GM19240 (cell line): ENCODE data around the gene METTL15.
"Not testable (repeated sequence)": the region's sequence is repeated elsewhere in the genome, so short reads cannot be mapped to it uniquely, and the experiment has no call there.

Experiments
- DNase-seq: peaks from one replicate; pipeline ENCODE4 v3.0.0; 2011; ENCODE audit warnings: low spot score; ENCODE audit not compliant: insufficient read length

METTL15 gene

GRCh38 chr11:28289444-28289843 lies 181.3 kb downstream of the METTL15 start:
- DNase-seq, result no peak

- DNase-seq, result not testable (repeated sequence)
Observed at GRCh38 chr11:28290995-28291394, 182.8 kb downstream of the METTL15 start.

GRCh38 chr11:28296426-28296825 lies 188.2 kb downstream of the METTL15 start:
- peak; percentile 1 for DNase-seq

- no peak for DNase-seq
Observed at GRCh38 chr11:28298209-28298608, 190.0 kb downstream of the METTL15 start.

GRCh38 chr11:28303477-28304191 lies 195.4 kb downstream of the METTL15 start:
- DNase-seq, result no peak

GRCh38 chr11:28315440-28315839 lies 207.3 kb downstream of the METTL15 start:
- no peak for DNase-seq

GRCh38 chr11:28318871-28319270 lies 210.7 kb downstream of the METTL15 start:
- no peak for DNase-seq

- no peak for DNase-seq
Observed at GRCh38 chr11:28323621-28324020, 215.4 kb downstream of the METTL15 start.

- DNase-seq, result not testable (repeated sequence)
Observed at GRCh38 chr11:28332393-28332792, 224.2 kb downstream of the METTL15 start.

- no peak for DNase-seq
Observed at GRCh38 chr11:28337701-28338100, 229.5 kb downstream of the METTL15 start.

- DNase-seq, result no peak
Observed at GRCh38 chr11:28338371-28338770, 230.2 kb downstream of the METTL15 start.

GRCh38 chr11:28339488-28339887 lies 231.3 kb downstream of the METTL15 start:
- DNase-seq, result no peak

- no peak for DNase-seq
Observed at GRCh38 chr11:28342716-28343115, 234.5 kb downstream of the METTL15 start.

GRCh38 chr11:28343304-28344233 lies 235.4 kb downstream of the METTL15 start:
- DNase-seq, result no peak

- no peak for DNase-seq
Observed at GRCh38 chr11:28346209-28346608, 238.0 kb downstream of the METTL15 start.

GRCh38 chr11:28346721-28347120 lies 238.5 kb downstream of the METTL15 start:
- no peak for DNase-seq

GRCh38 chr11:28347371-28347770 lies 239.2 kb downstream of the METTL15 start:
- DNase-seq, result no peak

GRCh38 chr11:28350216-28350615 lies 242.0 kb downstream of the METTL15 start:
- no peak for DNase-seq

GRCh38 chr11:28353991-28354390 lies 245.8 kb downstream of the METTL15 start:
- DNase-seq, result no peak

- no peak for DNase-seq
Observed at GRCh38 chr11:28366549-28367346, 258.6 kb downstream of the METTL15 start.

- not testable (repeated sequence) for DNase-seq
Observed at GRCh38 chr11:28378095-28378494, 269.9 kb downstream of the METTL15 start.
